NCI-H82 treated with DMSO at 0.1 percent for 48 hours (cell line): Measurements from ENCODE around the gene OR2W1.

ENCODE experiments used
- DNase-seq: peaks from one replicate; lab custom pipeline; 2025; ENCODE audit not compliant: unreplicated experiment; lab: John Stamatoyannopoulos, UW

OR2W1 gene

GRCh38 chr6:29045075-29045474 lies at the start of gene OR2W1:
OR2W1 (minus strand) TSS chr6:29045175; CDS start chr6:29045175, 0 bp downstream.
- DNase-seq: no peak

GRCh38 chr6:29092957-29093356 lies 48.0 kb upstream of the OR2W1 start:
- no peak for DNase-seq

- no peak for DNase-seq
Observed at GRCh38 chr6:29087213-29087612, 42.2 kb upstream of the OR2W1 start, which contains the start of gene OR2B3. OR2B3 (minus strand) TSS chr6:29087313; CDS start chr6:29087248, 65 bp downstream.

GRCh38 chr6:29082457-29082856 lies 37.5 kb upstream of the OR2W1 start:
- no peak for DNase-seq

- DNase-seq: no peak
Observed at GRCh38 chr6:29081312-29081711, 36.3 kb upstream of the OR2W1 start.

GRCh38 chr6:29079203-29079602 lies 34.2 kb upstream of the OR2W1 start:
- DNase-seq: no peak

GRCh38 chr6:29071831-29072723 lies 27.1 kb upstream of the OR2W1 start:
- peak; percentile 19 for DNase-seq

- no peak for DNase-seq
Observed at GRCh38 chr6:29051680-29052079, 6.7 kb upstream of the OR2W1 start.

- DNase-seq: no peak
Observed at GRCh38 chr6:29035951-29036350, 9.0 kb downstream of the OR2W1 start.

GRCh38 chr6:29028821-29029220 lies 16.2 kb downstream of the OR2W1 start:
- no peak for DNase-seq

GRCh38 chr6:29025927-29026585 lies 18.9 kb downstream of the OR2W1 start:
- DNase-seq: no peak

GRCh38 chr6:29021434-29021833 lies 23.5 kb downstream of the OR2W1 start:
- no peak for DNase-seq

- DNase-seq: no peak
Observed at GRCh38 chr6:29019629-29020028, 25.3 kb downstream of the OR2W1 start.

- no peak for DNase-seq
Observed at GRCh38 chr6:29017428-29017802, 27.6 kb downstream of the OR2W1 start.

- DNase-seq: peak; percentile 78
Observed at GRCh38 chr6:29016559-29017427, 28.2 kb downstream of the OR2W1 start.

GRCh38 chr6:29014729-29015608 lies 30.0 kb downstream of the OR2W1 start:
- DNase-seq: no peak

- no peak for DNase-seq
Observed at GRCh38 chr6:29011276-29011734, 33.7 kb downstream of the OR2W1 start.

GRCh38 chr6:29009358-29009757 lies 35.6 kb downstream of the OR2W1 start:
- DNase-seq: no peak

GRCh38 chr6:29008089-29008488 lies 36.9 kb downstream of the OR2W1 start:
- DNase-seq: no peak

- DNase-seq: no peak
Observed at GRCh38 chr6:29005183-29005885, 39.6 kb downstream of the OR2W1 start, which contains the start of gene ZNF311. ZNF311 (minus strand) TSS chr6:29005315; CDS start chr6:29003954, 1,361 bp downstream.
